Right lobe of liver (tissue), 4 donors: ENCODE measurements around the gene MRPL40.

ENCODE experiments used
- POLR2A ChIP-seq: fragments of 450-650 bp; IDR thresholded peaks from one replicate; pipeline ENCODE4 v1.6.1; 2017; ENCODE audit warnings: antibody characterized with exemption, mild to moderate bottlenecking
- TF ChIP-seq, protein P1 (sequence below), 4 donors: fragments of 200-600 bp in 3 of 4; fragments of 450-650 bp in 1 of 4; IDR thresholded peaks; one replicate each; pipeline versions ENCODE4 v1.5.1 to v1.8.0; 2016 to 2022; ENCODE audit warnings: antibody characterized with exemption in 4 of 4, mild to moderate bottlenecking in 2 of 4
- donor health status: DM: no; HTN: no; CAD: no.
- donor health status: DM: no; HTN: no; CAD: no.
- donor health status: DM: no; HTN: yes; CAD: no.

DNA sequence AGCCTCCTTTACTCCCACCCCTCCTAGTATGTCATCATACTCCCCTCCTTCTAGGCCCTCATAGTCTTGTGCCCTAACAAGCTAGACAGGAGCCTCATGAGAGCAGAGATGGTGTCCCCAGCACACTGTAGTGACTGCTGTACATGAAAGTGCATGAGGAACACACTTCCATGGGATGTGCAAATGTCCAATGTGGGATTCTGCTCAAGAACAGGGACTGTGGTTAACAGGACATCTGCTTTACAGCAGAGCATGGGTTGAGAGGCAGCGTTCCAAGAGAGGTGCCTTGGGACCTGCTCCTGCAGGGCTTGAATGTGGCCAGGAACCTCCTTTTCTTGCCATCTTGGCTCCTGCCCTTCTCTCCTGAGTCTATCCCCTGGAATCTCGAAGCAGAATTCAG is 46.1 kb upstream of the MRPL40 start:
- TF ChIP-seq, protein P1, sequence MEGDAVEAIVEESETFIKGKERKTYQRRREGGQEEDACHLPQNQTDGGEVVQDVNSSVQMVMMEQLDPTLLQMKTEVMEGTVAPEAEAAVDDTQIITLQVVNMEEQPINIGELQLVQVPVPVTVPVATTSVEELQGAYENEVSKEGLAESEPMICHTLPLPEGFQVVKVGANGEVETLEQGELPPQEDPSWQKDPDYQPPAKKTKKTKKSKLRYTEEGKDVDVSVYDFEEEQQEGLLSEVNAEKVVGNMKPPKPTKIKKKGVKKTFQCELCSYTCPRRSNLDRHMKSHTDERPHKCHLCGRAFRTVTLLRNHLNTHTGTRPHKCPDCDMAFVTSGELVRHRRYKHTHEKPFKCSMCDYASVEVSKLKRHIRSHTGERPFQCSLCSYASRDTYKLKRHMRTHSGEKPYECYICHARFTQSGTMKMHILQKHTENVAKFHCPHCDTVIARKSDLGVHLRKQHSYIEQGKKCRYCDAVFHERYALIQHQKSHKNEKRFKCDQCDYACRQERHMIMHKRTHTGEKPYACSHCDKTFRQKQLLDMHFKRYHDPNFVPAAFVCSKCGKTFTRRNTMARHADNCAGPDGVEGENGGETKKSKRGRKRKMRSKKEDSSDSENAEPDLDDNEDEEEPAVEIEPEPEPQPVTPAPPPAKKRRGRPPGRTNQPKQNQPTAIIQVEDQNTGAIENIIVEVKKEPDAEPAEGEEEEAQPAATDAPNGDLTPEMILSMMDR (IDR thresholded peaks at IDR 0.05) = no peak
- no peak for TF ChIP-seq POLR2A
